GM23338 (cell line): ENCODE results near the gene NPEPL1. TPM values are rescaled to one million over a fixed set of nuclear protein-coding genes. Genes with fewer than 3 reads are reported as not detected.
A peak's percentile ranks its signal among the peaks of the same experiment; 100 is the strongest.

Experiments
- ATAC-seq: fragments of 200-7000 bp; cut with Tn5 transposase; 3 replicates; pipeline ENCODE4 v1.9.1; 2020
- DNase-seq: peaks from one replicate; pipeline ENCODE4 v3.0.0-alpha.2; 2015; ENCODE audit warnings: low spot score
- H2AFZ ChIP-seq: fragments of 200-600 bp; sonication (generic); 2 replicates; pipeline ENCODE4 v1.8.0; 2016; ENCODE audit warnings: antibody characterized with exemption, mild to moderate bottlenecking, moderate library complexity
- H3F3A ChIP-seq: fragments of 200-600 bp; sonication (generic); replicated peaks from 2 replicates; pipeline ENCODE4 v1.8.0; 2017; ENCODE audit warnings: antibody characterized with exemption, mixed run types, low read depth
- H3K27ac ChIP-seq: fragments of 200-600 bp; sonication (generic); 2 replicates; pipeline ENCODE4 v1.6.1; 2016; ENCODE audit warnings: low read depth
- H3K27me3 ChIP-seq: fragments of 200-600 bp; sonication (generic); 2 replicates; pipeline ENCODE4 v1.8.0; 2016; ENCODE audit warnings: mild to moderate bottlenecking, mixed run types, moderate library complexity; ENCODE audit not compliant: insufficient read depth
- H3K36me3 ChIP-seq: fragments of 200-600 bp; sonication (generic); 2 replicates; pipeline ENCODE4 v1.8.0; 2016; ENCODE audit warnings: mild to moderate bottlenecking; ENCODE audit not compliant: insufficient read depth
- H3K4me1 ChIP-seq: fragments of 200-600 bp; sonication (generic); 2 replicates; pipeline ENCODE4 v1.8.0; 2016; ENCODE audit warnings: mild to moderate bottlenecking, moderate library complexity; ENCODE audit not compliant: insufficient read depth
- H3K4me2 ChIP-seq: fragments of 200-600 bp; sonication (generic); 2 replicates; pipeline ENCODE4 v1.7.1; 2017; ENCODE audit warnings: mixed run types
- H3K4me3 ChIP-seq: fragments of 200-600 bp; sonication (generic); 2 replicates; pipeline ENCODE4 v1.6.1; 2016; ENCODE audit warnings: mixed run types
- H3K79me2 ChIP-seq: fragments of 200-600 bp; sonication (generic); replicated peaks from 2 replicates; pipeline ENCODE4 v1.8.0; 2017; ENCODE audit warnings: mild to moderate bottlenecking; ENCODE audit not compliant: insufficient read depth
- H3K9me2 ChIP-seq: fragments of 200-600 bp; sonication (generic); 2 replicates; pipeline ENCODE4 v1.8.0; 2017; ENCODE audit not compliant: insufficient read depth
- H4K20me1 ChIP-seq: fragments of 200-600 bp; sonication (generic); replicated peaks from 2 replicates; pipeline ENCODE4 v1.8.0; 2017; ENCODE audit warnings: mild to moderate bottlenecking; ENCODE audit not compliant: insufficient read depth
- H3K27ac Mint-ChIP-seq: 2 replicates; pipeline ENCODE4 v1.8.0; 2020; ENCODE audit warnings: inconsistent platforms, mild to moderate bottlenecking, moderate library complexity, mixed read lengths
- H3K27me3 Mint-ChIP-seq: 3 replicates; pipeline ENCODE4 v1.8.0; 2022; ENCODE audit warnings: low read depth, mild to moderate bottlenecking, moderate library complexity, mixed read lengths, inconsistent platforms; ENCODE audit not compliant: insufficient read depth, poor library complexity
- H3K36me3 Mint-ChIP-seq: 3 replicates; pipeline ENCODE4 v1.8.0; 2021; ENCODE audit warnings: low read depth, mild to moderate bottlenecking, inconsistent platforms, moderate library complexity, mixed read lengths
- H3K4me1 Mint-ChIP-seq: 3 replicates; pipeline ENCODE4 v1.8.0; 2020; ENCODE audit warnings: mild to moderate bottlenecking, inconsistent platforms, mixed read lengths
- H3K4me3 Mint-ChIP-seq: 3 replicates; pipeline ENCODE4 v1.8.0; 2021; ENCODE audit warnings: moderate library complexity, mild to moderate bottlenecking, inconsistent platforms, mixed read lengths
- H3K9me3 Mint-ChIP-seq: 3 replicates; pipeline ENCODE4 v1.8.0; 2020; ENCODE audit warnings: moderate library complexity, mild to moderate bottlenecking, inconsistent platforms, mixed read lengths
- CREB1 ChIP-seq: fragments of 250-450 bp; sonication (Bioruptor Pico); IDR thresholded peaks from 2 replicates; pipeline ENCODE4 v1.5.0; 2020; ENCODE audit warnings: low read depth, mild to moderate bottlenecking, moderate library complexity
- CTCF ChIP-seq, 2 experiments: fragments of 200-600 bp in 1 of 2; sonication (generic) in 1 of 2; conservative IDR thresholded peaks; 2 replicates each; pipeline versions ENCODE4 v1.5.1 to v1.6.1; 2016 to 2017; ENCODE audit warnings: antibody characterized with exemption in 2 of 2, low read depth in 2 of 2, mild to moderate bottlenecking in 2 of 2, moderate library complexity in 1 of 2
- ETS1 ChIP-seq: IDR thresholded peaks from 2 replicates; pipeline ENCODE4 v1.6.1; 2016; ENCODE audit warnings: antibody characterized with exemption
- EZH2 ChIP-seq: fragments of 200-600 bp; sonication (generic); IDR thresholded peaks from one replicate; pipeline ENCODE4 v1.8.0; 2017; ENCODE audit warnings: antibody characterized with exemption, mild to moderate bottlenecking, low read depth; ENCODE audit not compliant: unreplicated experiment
- EZH2phosphoT487 ChIP-seq: fragments of 200-600 bp; sonication (generic); IDR thresholded peaks from one replicate; pipeline ENCODE4 v1.8.1; 2018; ENCODE audit warnings: antibody characterized with exemption; ENCODE audit not compliant: unreplicated experiment
- JUNB ChIP-seq: IDR thresholded peaks from one replicate; pipeline ENCODE4 v1.6.1; 2016; ENCODE audit warnings: antibody characterized with exemption; ENCODE audit not compliant: unreplicated experiment
- NANOG ChIP-seq: IDR thresholded peaks from 2 replicates; pipeline ENCODE4 v1.6.1; 2016; ENCODE audit warnings: antibody characterized with exemption, borderline replicate concordance
- POLR2AphosphoS5 ChIP-seq: IDR thresholded peaks from 2 replicates; pipeline ENCODE4 v1.6.1; 2016; ENCODE audit warnings: antibody characterized with exemption, low read depth
- REST ChIP-seq: IDR thresholded peaks from one replicate; pipeline ENCODE4 v1.6.1; 2018; ENCODE audit warnings: antibody characterized with exemption; ENCODE audit not compliant: unreplicated experiment
- STAT1 ChIP-seq: IDR thresholded peaks from one replicate; pipeline ENCODE4 v1.6.1; 2016; ENCODE audit warnings: antibody characterized with exemption; ENCODE audit not compliant: unreplicated experiment
- ZNF114 ChIP-seq: fragments of 250-450 bp; sonication (Bioruptor Pico); IDR thresholded peaks from 2 replicates; pipeline ENCODE4 v1.5.0; 2020; ENCODE audit warnings: mild to moderate bottlenecking, moderate library complexity
- ZNF331 ChIP-seq: fragments of 250-450 bp; sonication (Bioruptor Pico); IDR thresholded peaks from 2 replicates; pipeline ENCODE4 v1.5.0; 2020; ENCODE audit warnings: low read depth, mild to moderate bottlenecking, moderate library complexity
- ZNF462 ChIP-seq: fragments of 250-450 bp; sonication (Bioruptor Pico); IDR thresholded peaks from 2 replicates; pipeline ENCODE4 v1.5.0; 2020; ENCODE audit warnings: mild to moderate bottlenecking, moderate library complexity
- polyA plus RNA-seq: library from polyadenylated mRNA; unstranded; fragments of >200 nt; fragmentation: Nextera tagmentation; extraction: Ambion mirVana; gene quantifications from 2 replicates; pipeline ENCODE4 v1.2.1, GENCODE V29; 2016
- total RNA-seq: library from RNA; depleted of rRNA; stranded (reverse); fragments of >200 nt; shearing (Covaris generic); gene quantifications from 2 replicates; pipeline ENCODE4 v1.2.3, GENCODE V29; 2014

NPEPL1 gene
- total and polyA plus RNA-seq, 2 experiments from 2014 or later = 23.5 to 30.0 TPM

- TF ChIP-seq STAT1 = no peak
- no peak for TF ChIP-seq ZNF331 (CRISPR knock-in tag)
- no peak for TF ChIP-seq POLR2AphosphoS5
- no peak for TF ChIP-seq ZNF462 (CRISPR knock-in tag)
- no peak for TF ChIP-seq REST
- no peak for TF ChIP-seq CTCF (conservative IDR thresholded peaks at IDR 0.05; ENCODE audit: low read depth in 2 of 2)
- TF ChIP-seq JUNB = no peak
- TF ChIP-seq ETS1 = no peak
- TF ChIP-seq EZH2 = no peak
- no peak for TF ChIP-seq NANOG
- no peak for TF ChIP-seq CREB1
- TF ChIP-seq ZNF114 (CRISPR knock-in tag) = no peak
- no peak for TF ChIP-seq EZH2phosphoT487
- H3K4me3 Mint-ChIP-seq = no peak overlapping the region
- H3K9me2 ChIP-seq = no peaks in the 10 kb centered on the region
- H3K36me3 Mint-ChIP-seq = peaks cover 24% of the 10 kb centered on the region
- no peaks in the 10 kb centered on the region for H3K27me3 ChIP-seq
- no peak overlapping the region for H3K4me2 ChIP-seq
- no peaks in the 10 kb centered on the region for H4K20me1 ChIP-seq
- no peaks in the 10 kb centered on the region for H3K79me2 ChIP-seq
- ATAC-seq (no peak), DNase-seq (no peak)
- peaks cover 29% of the 10 kb centered on the region for H3K4me1 Mint-ChIP-seq
- H3F3A ChIP-seq = peaks cover 20% of the 10 kb centered on the region
- H3K27ac ChIP-seq = no peak overlapping the region
- no peak overlapping the region for H2AFZ ChIP-seq
- no peak overlapping the region for H3K4me3 ChIP-seq
- peaks cover 14% of the 10 kb centered on the region for H3K4me1 ChIP-seq
- no peaks in the 10 kb centered on the region; the same call in 1 of the 2 replicates for H3K36me3 ChIP-seq
- H3K27me3 Mint-ChIP-seq = peaks cover 10% of the 10 kb centered on the region
- peak overlapping the region; percentile 68; the same call in 1 of the 2 replicates for H3K27ac Mint-ChIP-seq
- H3K9me3 Mint-ChIP-seq = no peaks in the 10 kb centered on the region
Observed at GRCh38 chr20:58696411-58696961, 3.9 kb downstream of the NPEPL1 start.
